ENCODE data around the gene FIBCD1.

DNA sequence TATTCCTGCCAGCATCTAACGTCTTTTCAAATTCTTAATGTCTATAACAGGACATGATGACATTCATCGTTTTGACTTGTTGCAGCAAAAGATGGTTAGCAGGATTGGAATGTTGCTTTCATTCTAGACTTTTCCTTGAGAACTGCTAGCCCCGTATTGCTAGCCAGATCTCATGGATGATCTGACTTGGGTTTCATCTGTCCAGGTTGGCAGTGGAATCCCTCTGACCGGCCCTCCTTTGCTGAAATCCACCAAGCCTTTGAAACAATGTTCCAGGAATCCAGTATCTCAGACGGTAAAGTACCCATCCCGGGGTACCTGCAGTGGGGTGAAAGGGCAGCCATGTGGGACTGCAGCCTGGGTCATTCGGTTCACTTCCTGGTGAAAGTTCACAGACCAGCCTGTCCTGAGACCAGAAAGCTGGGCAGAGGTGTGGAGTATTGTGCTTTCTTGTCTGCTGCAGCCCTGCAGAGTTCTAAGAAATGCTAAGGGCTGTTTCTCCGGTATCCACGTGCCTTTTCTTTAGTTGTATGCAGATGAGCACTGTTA, 59.1 kb downstream of the FIBCD1 start:
- no peak for TF ChIP-seq POLR2A (IDR thresholded peaks at IDR 0.05)
- TF ChIP-seq, protein P1, sequence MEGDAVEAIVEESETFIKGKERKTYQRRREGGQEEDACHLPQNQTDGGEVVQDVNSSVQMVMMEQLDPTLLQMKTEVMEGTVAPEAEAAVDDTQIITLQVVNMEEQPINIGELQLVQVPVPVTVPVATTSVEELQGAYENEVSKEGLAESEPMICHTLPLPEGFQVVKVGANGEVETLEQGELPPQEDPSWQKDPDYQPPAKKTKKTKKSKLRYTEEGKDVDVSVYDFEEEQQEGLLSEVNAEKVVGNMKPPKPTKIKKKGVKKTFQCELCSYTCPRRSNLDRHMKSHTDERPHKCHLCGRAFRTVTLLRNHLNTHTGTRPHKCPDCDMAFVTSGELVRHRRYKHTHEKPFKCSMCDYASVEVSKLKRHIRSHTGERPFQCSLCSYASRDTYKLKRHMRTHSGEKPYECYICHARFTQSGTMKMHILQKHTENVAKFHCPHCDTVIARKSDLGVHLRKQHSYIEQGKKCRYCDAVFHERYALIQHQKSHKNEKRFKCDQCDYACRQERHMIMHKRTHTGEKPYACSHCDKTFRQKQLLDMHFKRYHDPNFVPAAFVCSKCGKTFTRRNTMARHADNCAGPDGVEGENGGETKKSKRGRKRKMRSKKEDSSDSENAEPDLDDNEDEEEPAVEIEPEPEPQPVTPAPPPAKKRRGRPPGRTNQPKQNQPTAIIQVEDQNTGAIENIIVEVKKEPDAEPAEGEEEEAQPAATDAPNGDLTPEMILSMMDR (IDR thresholded peaks at IDR 0.05): no peak
